ENCODE measurements around the gene NHSL1.

The NHSL1 gene

DNA sequence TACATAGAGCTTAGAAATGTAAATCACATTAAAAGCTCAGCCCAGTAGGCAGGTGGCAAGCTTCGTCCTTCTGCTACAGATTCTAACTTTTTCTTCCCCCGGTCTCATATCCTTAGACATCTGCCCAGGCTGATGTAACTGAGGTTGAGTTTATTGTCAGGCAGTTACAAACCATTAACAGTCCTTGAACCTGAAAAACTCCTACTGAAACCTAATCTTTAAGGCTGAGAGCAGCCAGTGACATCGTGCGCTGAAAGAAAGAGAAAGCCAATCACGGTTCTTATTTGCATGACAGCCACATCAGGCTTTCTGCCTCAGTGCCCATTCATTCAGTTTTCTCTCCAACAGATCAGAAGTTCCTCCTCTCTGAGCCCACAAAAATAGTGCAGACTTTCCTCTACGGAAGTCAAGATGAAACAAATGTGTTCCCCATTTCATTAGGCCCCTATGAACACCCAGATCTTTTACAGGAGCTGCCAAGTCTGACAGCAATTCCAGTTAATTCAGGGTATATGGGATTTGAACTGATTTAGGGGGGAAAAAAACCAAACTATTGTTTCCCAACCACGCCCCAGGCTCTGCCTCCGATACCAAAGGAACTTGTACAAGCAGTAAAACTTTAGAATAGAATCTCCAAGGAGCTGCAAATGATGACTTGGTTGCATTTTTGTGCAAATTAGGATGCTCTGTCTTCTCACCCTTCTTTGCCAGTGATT lies at the start of gene NHSL1:
NHSL1 (minus strand) TSS at position 192 of the 716 bp plus-strand sequence. CDS start 204 bp downstream, outside the sequence.
- TF ChIP-seq, protein P1, sequence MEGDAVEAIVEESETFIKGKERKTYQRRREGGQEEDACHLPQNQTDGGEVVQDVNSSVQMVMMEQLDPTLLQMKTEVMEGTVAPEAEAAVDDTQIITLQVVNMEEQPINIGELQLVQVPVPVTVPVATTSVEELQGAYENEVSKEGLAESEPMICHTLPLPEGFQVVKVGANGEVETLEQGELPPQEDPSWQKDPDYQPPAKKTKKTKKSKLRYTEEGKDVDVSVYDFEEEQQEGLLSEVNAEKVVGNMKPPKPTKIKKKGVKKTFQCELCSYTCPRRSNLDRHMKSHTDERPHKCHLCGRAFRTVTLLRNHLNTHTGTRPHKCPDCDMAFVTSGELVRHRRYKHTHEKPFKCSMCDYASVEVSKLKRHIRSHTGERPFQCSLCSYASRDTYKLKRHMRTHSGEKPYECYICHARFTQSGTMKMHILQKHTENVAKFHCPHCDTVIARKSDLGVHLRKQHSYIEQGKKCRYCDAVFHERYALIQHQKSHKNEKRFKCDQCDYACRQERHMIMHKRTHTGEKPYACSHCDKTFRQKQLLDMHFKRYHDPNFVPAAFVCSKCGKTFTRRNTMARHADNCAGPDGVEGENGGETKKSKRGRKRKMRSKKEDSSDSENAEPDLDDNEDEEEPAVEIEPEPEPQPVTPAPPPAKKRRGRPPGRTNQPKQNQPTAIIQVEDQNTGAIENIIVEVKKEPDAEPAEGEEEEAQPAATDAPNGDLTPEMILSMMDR (IDR thresholded peaks at IDR 0.05; ENCODE audit: insufficient read depth, low read length, poor library complexity, severe bottlenecking): no peak
- DNase-seq (ENCODE audit: extremely low read depth, insufficient read length): peak; percentile 55
- H3K27me3 ChIP-seq (replicated peaks; ENCODE audit: control insufficient read depth, insufficient read depth, low read length): no peaks in the 10 kb centered on the region; the same call in 1 of the 2 replicates
- H3K36me3 ChIP-seq (ENCODE audit: control insufficient read depth, insufficient read depth, low read length): no peaks in the 10 kb centered on the region
- no peak within 1 kb of the TSS; the same call in 1 of the 2 replicates for H3K4me3 ChIP-seq (replicated peaks; ENCODE audit: low read depth, low read length)

GRCh38 chr6:138546733-138547185 lies 47.5 kb upstream of the NHSL1 start:
- Histone ChIP-seq H3K27me3 (replicated peaks; ENCODE audit: control insufficient read depth, insufficient read depth, low read length) (no peaks in the 10 kb centered on the region; the same call in 1 of the 2 replicates), H3K4me3 (replicated peaks; ENCODE audit: low read depth, low read length) (no peak overlapping the region), H3K36me3 (ENCODE audit: control insufficient read depth, insufficient read depth, low read length) (no peaks in the 10 kb centered on the region)
- no peak for DNase-seq (ENCODE audit: extremely low read depth, insufficient read length)
- TF ChIP-seq, protein P1 (IDR thresholded peaks at IDR 0.05; ENCODE audit: insufficient read depth, low read length, poor library complexity, severe bottlenecking): no peak

DNA sequence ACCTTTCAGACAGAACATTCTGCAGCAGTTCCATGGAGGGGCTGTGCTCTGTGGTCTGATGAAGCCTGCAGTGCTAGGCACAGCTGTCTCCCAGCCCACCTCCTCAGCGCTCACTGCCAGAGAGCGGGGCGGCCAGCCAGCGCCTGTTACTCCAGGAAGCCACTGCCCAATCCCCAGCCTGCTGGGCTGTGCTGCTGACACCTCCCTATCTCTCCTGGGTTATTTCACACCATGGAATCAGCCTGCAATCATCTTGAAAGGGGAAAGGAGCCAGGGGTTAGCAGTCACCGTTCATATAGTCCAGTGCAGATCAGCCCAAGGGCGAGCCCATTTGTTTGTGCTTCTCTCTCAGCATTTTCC lies 46.3 kb upstream of the NHSL1 start:
- DNase-seq (ENCODE audit: extremely low read depth, insufficient read length): no peak
- no peaks in the 10 kb centered on the region; the same call in 1 of the 2 replicates for H3K27me3 ChIP-seq (replicated peaks; ENCODE audit: control insufficient read depth, insufficient read depth, low read length)
- TF ChIP-seq, protein P1 (IDR thresholded peaks at IDR 0.05; ENCODE audit: insufficient read depth, low read length, poor library complexity, severe bottlenecking): no peak
- H3K4me3 ChIP-seq (replicated peaks; ENCODE audit: low read depth, low read length): no peak overlapping the region
- H3K36me3 ChIP-seq (ENCODE audit: control insufficient read depth, insufficient read depth, low read length): no peaks in the 10 kb centered on the region

DNA sequence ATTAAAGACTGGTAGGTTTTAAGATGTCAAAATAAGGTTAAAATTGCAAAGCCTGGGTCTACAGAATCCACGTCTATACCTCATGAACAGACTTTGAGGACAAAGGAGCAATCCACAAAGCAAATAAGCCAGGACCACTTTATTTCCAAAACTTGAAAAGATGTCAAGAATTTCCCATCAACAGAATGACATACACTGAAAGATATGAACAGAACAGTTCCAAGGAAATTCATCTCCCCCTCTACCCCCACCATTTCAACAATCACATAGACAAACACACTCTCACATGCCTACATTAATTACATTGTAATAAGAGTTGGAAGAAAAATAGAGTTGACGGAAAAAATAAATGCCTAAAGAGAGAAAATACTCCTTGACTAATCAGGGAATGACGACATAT lies 45.2 kb upstream of the NHSL1 start:
- Histone ChIP-seq H3K4me3 (replicated peaks; ENCODE audit: low read depth, low read length) (no peak overlapping the region), H3K36me3 (ENCODE audit: control insufficient read depth, insufficient read depth, low read length) (no peaks in the 10 kb centered on the region), H3K27me3 (replicated peaks; ENCODE audit: control insufficient read depth, insufficient read depth, low read length) (no peaks in the 10 kb centered on the region; the same call in 1 of the 2 replicates)
- DNase-seq (ENCODE audit: extremely low read depth, insufficient read length): no peak
- TF ChIP-seq, protein P1 (IDR thresholded peaks at IDR 0.05; ENCODE audit: insufficient read depth, low read length, poor library complexity, severe bottlenecking): no peak

GRCh38 chr6:138543657-138544056 lies 44.4 kb upstream of the NHSL1 start:
- no peak for DNase-seq (ENCODE audit: extremely low read depth, insufficient read length)
- H3K27me3 ChIP-seq (replicated peaks; ENCODE audit: control insufficient read depth, insufficient read depth, low read length): no peaks in the 10 kb centered on the region; the same call in 1 of the 2 replicates
- TF ChIP-seq, protein P1 (IDR thresholded peaks at IDR 0.05; ENCODE audit: insufficient read depth, low read length, poor library complexity, severe bottlenecking): no peak
- no peaks in the 10 kb centered on the region for H3K36me3 ChIP-seq (ENCODE audit: control insufficient read depth, insufficient read depth, low read length)
- H3K4me3 ChIP-seq (replicated peaks; ENCODE audit: low read depth, low read length): no peak overlapping the region
